Hematopoietic multipotent progenitor cell treated with erythropoietin and hydrocortisone succinate and interleukin-3 and kit ligand, for 8 days (in vitro differentiated cells): ENCODE results near the gene SMYD3.

Experiments used
- DNase-seq: peaks from one replicate; pipeline ENCODE4 v3.0.0-alpha.2; 2015

The SMYD3 gene

GRCh38 chr1:246203180-246203579, 303.9 kb downstream of the SMYD3 start:
- no peak for DNase-seq

- DNase-seq: no peak
These were observed 306.3 kb downstream of the SMYD3 start for GRCh38 chr1:246200738-246201137.

GRCh38 chr1:246200225-246200624, 306.9 kb downstream of the SMYD3 start:
- no peak for DNase-seq

- DNase-seq: no peak
These were observed 307.9 kb downstream of the SMYD3 start for GRCh38 chr1:246199086-246199645.

GRCh38 chr1:246198115-246198816, 308.8 kb downstream of the SMYD3 start:
- no peak for DNase-seq

- DNase-seq: no peak
These were observed 310.0 kb downstream of the SMYD3 start for GRCh38 chr1:246197076-246197475.

- DNase-seq: no peak
These were observed 311.8 kb downstream of the SMYD3 start for GRCh38 chr1:246195296-246195695.

GRCh38 chr1:246193537-246193936, 313.5 kb downstream of the SMYD3 start:
- no peak for DNase-seq

- DNase-seq: no peak
These were observed 318.0 kb downstream of the SMYD3 start for GRCh38 chr1:246189126-246189525.

GRCh38 chr1:246187834-246188372, 319.2 kb downstream of the SMYD3 start:
- no peak for DNase-seq

- DNase-seq: no peak
These were observed 322.6 kb downstream of the SMYD3 start for GRCh38 chr1:246184503-246184902.

- peak; percentile 15 for DNase-seq
These were observed 324.8 kb downstream of the SMYD3 start for GRCh38 chr1:246182149-246182851.

- DNase-seq: no peak
These were observed 325.8 kb downstream of the SMYD3 start for GRCh38 chr1:246181241-246181640.

GRCh38 chr1:246179401-246179800, 327.7 kb downstream of the SMYD3 start:
- no peak for DNase-seq

GRCh38 chr1:246178717-246179311, 328.3 kb downstream of the SMYD3 start:
- DNase-seq: no peak

- DNase-seq: no peak
These were observed 330.7 kb downstream of the SMYD3 start for GRCh38 chr1:246176126-246177024.

- DNase-seq: peak; percentile 84
These were observed 336.4 kb downstream of the SMYD3 start for GRCh38 chr1:246170574-246171261.

- DNase-seq: no peak
These were observed 337.6 kb downstream of the SMYD3 start for GRCh38 chr1:246169486-246169885.

- DNase-seq: peak; percentile 82
These were observed 338.1 kb downstream of the SMYD3 start for GRCh38 chr1:246169019-246169418.

- DNase-seq: no peak
These were observed 340.2 kb downstream of the SMYD3 start for GRCh38 chr1:246166841-246167240.

- no peak for DNase-seq
These were observed 341.0 kb downstream of the SMYD3 start for GRCh38 chr1:246165826-246166709.
